SK-MEL-5 (cell line): ENCODE data around the gene MRPL41. TPM values are rescaled to one million over a fixed set of nuclear protein-coding genes. Genes with fewer than 3 reads are reported as not detected.
"Not testable (repeated sequence)": the region's sequence is repeated elsewhere in the genome, so short reads cannot be mapped to it uniquely, and the experiment has no call there.

ENCODE experiments used
- DNase-seq: peaks from one replicate; pipeline ENCODE4 v3.0.0-alpha.2; 2016; ENCODE audit warnings: low read depth, low spot score
- in situ Hi-C: cut with HindIII; loops from 2 replicates; pipeline ENCODE4 v1.10.0; 2016; ENCODE audit warnings: low sequenced_read_pairs, high pct_unique_total_duplicates, low pct_unique_long_range_greater_than_20kb
- total RNA-seq: library from RNA; depleted of rRNA; stranded (reverse); fragments of >200 nt; shearing (Covaris generic); gene quantifications from 2 replicates; pipeline ENCODE4 v1.2.3, GENCODE V29; 2014

MRPL41 gene
- total RNA-seq, 1 experiment from 2014 or later, result 95.9 TPM

- no peak for DNase-seq
- in situ Hi-C loops, result no loop called here
Observed at GRCh38 chr9:137544176-137544760, 7.4 kb upstream of the MRPL41 start.

- in situ Hi-C loops, result no loop called here
- DNase-seq, result no peak
Observed at GRCh38 chr9:137545123-137545522, 6.6 kb upstream of the MRPL41 start.

DNA sequence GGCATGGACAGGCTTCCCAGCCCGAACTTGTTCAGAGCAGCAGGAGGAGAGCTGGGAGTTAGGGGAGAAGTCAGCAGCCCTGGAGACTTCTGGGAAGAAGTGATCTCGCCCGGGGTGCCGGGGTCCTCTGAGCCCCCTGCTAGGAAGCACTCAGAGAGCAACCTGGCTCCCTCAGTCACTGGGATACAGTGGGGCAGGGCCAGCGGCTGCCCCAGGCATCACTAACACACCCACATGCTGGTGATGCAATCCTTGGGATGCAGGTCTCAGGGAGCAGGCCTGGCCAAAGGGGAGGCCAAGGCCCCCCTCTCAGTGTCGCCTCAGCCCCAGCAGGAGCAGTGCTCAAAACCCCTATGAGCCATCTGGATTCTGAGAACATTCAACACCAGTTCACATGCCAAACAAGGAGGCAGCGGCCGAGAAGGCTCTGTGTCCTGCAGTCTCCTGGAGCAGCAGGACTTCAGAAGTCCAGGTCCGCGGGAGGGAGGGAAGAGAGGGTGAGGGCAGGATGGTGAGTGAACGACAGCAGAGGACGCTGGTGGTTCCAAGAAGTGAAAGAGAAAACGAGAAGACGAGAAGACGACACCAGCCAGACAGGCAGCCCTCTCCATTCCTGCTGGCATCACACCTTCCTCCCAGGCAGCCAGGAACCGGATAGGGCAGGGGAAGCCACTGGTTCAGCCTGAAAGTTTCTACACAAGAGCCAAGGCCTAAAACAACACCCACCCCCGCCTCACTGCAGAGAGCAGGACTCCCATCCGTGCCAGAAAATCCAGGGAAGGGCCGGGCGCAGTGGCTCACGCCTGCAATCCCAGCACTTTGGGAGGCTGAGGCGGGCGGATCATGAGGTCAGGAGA lies 3.8 kb upstream of the MRPL41 start:
- in situ Hi-C loops, result no loop called here

GRCh38 chr9:137550231-137550621 lies 1.5 kb upstream of the MRPL41 start, which contains the start of gene PNPLA7:
Gene PNPLA7, minus strand, starts transcription at chr9:137550402. Its CDS starts 205 bp downstream, at chr9:137550197.
- in situ Hi-C loops, result no loop called here

More for the DNA sequence above, 3.8 kb upstream of the MRPL41 start:
- DNase-seq, result no peak

DNA sequence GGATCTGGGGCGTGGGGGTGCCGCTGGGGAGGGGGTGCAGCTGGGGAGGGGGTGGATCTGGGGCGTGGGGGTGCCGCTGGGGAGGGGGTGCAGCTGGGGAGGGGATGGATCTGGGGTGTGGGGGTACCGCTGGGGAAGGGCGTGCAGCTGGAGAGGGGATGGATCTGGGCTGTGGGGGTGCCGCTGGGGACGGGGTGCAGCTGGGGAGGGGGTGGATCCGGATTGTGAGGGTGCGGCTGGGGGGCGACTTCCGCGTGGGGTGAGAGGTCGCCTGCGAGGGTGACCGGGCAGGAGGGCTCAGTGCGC lies 768 bp upstream of the MRPL41 start:
- in situ Hi-C loops, DNase-seq: not testable (repeated sequence)

More at GRCh38 chr9:137550231-137550621, 1.5 kb upstream of the MRPL41 start, which contains the start of gene PNPLA7:
- DNase-seq, result peak; percentile 71

DNA sequence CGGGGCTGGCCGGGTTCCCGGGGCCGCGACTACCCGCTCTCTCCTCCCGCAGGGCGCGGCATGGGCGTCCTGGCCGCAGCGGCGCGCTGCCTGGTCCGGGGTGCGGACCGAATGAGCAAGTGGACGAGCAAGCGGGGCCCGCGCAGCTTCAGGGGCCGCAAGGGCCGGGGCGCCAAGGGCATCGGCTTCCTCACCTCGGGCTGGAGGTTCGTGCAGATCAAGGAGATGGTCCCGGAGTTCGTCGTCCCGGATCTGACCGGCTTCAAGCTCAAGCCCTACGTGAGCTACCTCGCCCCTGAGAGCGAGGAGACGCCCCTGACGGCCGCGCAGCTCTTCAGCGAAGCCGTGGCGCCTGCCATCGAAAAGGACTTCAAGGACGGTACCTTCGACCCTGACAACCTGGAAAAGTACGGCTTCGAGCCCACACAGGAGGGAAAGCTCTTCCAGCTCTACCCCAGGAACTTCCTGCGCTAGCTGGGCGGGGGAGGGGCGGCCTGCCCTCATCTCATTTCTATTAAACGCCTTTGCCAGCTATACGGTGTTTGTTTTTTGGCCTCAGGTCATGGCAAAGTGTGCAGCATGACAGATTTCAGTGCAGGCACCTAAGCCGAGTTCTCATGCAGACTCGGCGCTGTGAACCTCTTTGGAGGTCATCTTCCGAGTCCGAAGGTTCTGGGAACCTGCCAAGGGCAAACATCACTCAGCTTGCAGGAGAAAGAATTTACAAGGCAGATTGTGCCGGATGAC lies 516 bp downstream of the MRPL41 start:
- in situ Hi-C loops, result no loop called here
- DNase-seq, result peak; percentile 19

GRCh38 chr9:137553654-137554053 lies 2.0 kb downstream of the MRPL41 start:
- DNase-seq, in situ Hi-C loops: not testable (repeated sequence)

DNA sequence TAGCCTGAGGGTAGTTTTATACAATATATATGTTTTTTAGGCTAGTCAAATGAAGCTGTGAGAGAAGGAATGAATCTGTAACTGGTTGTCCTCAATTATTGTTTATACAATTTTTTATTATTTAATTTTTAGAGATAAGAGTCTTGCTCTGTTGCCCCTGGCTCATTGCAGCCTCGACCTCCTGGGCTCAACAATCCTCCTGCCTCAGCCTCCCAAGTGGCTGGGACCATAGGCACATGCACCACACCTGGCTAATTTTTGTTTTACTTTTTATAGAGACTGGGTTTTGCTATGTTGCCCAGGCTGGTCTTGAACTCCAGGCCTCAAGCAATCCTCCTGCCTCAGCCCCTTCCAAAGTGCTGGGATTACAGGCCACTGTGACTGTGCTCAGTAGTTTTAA lies 2.7 kb downstream of the MRPL41 start:
- in situ Hi-C loops, result no loop called here
- no peak for DNase-seq

DNA sequence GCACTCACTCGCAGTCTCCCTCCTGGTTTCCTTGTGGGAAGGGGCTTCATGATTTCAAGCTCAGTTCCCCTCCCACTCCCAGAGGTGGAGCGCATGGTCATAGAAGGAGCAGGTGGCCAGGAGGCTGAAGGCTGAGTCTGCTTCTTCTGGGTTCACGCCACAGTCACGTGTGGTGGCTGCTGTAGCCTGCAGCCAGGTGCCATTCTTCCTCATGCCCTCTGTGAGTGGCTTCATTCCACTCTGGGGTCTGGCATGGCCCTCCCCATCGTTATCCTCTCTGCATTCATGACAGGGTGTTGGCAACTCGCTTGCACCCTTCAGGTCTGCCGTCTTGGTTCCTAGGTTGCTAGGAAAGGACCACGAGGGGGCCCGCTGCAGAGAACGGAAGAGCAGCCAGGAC lies 3.5 kb downstream of the MRPL41 start:
- in situ Hi-C loops, result no loop called here
- DNase-seq, result no peak

- in situ Hi-C loops, result no loop called here
- DNase-seq, result no peak
Observed at GRCh38 chr9:137556069-137556838, 4.6 kb downstream of the MRPL41 start.

- in situ Hi-C loops, result no loop called here
- DNase-seq, result no peak
Observed at GRCh38 chr9:137558127-137558526, 6.4 kb downstream of the MRPL41 start.

- DNase-seq, result no peak
- in situ Hi-C loops, result no loop called here
Observed at GRCh38 chr9:137564134-137564533, 12.5 kb downstream of the MRPL41 start.

DNA sequence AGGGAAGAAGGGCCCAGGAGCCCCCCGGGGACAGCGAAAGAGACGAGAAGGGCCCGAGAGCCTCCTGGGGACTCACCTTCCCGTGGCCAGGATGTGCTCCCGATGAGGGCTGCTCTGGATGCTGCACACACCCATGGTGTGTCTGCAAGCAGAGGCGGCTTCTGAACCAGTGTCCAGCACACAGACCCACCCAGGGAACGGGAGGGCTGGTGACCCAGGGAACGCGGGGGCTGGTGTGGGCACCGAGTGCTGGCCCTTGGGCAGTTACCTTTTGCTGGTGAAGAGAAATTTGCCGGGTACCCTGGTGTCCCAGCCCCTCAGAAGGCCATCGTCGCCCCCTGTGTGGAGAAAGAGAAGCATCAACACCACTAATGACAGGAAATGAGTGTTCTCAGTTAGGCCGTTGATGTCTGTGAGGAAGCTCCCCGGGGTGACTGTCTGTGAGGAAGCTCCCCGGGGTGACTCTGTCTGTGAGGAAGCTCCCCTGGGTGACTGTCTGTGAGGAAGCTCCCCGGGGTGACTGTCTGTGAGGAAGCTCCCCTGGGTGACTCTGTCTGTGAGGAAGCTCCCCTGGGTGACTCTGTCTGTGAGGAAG lies 13.2 kb downstream of the MRPL41 start:
- in situ Hi-C loops, result no loop called here
- DNase-seq, result no peak

DNA sequence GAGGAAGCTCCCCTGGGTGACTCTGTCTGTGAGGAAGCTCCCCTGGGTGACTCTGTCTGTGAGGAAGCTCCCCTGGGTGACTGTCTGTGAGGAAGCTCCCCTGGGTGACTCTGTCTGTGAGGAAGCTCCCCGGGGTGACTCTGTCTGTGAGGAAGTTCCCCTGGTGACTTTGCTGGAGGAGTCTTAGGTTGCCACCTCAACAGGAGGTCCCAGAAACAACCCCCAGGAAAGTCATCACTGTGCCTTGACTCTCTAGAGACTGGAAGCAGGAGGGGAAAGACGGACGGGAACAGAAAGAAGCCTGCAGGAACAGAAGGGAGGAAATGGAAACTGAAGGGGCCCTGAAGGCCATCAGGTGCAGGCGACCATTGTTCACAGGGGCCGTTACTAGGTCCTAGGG lies 16.8 kb downstream of the MRPL41 start:
- DNase-seq, in situ Hi-C loops: not testable (repeated sequence)

DNA sequence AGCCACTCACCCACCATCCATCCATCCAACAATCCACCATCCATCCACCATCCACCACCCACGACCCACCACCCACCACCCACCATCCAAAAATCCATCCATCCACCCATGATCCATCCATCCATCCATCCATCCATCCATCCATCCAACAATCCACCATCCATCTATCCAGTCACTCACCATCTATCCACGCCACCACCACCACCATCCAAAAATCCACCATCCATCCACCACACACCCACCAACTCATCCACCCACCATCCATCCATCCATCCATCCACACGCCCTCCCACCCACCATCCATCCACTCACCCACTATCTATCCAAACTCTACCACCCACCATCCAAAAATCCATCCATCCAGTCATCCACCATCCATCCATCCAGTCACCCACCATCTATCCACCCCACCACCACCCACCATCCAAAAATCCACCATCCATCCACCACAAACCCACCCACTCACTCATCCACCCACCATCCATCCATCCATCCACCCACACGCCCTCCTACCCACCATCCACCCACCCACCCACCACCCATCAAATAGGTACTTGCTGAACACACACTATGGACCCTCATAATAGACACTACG lies 18.0 kb downstream of the MRPL41 start:
- DNase-seq, result no peak
- in situ Hi-C loops, result no loop called here

DNA sequence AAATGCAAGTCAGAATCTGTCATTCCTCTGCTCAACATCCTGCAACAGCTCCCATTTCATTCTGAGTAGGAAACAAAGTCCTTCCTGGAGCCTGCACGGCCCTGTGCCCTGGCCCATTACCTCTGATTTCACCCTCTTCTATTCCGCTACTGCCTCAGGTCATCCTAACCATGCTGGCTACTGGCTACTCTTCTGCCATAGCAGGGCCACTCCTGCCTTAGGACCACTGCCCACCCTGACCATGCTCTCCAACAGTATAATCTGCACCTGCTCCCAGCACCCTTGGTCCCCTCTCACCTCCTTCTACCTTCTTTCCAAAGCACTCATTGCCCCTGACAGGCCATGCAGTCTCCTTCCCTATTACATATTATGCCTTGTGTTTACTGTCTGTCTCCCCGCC lies 18.9 kb downstream of the MRPL41 start:
- no peak for DNase-seq
- in situ Hi-C loops, result no loop called here

DNA sequence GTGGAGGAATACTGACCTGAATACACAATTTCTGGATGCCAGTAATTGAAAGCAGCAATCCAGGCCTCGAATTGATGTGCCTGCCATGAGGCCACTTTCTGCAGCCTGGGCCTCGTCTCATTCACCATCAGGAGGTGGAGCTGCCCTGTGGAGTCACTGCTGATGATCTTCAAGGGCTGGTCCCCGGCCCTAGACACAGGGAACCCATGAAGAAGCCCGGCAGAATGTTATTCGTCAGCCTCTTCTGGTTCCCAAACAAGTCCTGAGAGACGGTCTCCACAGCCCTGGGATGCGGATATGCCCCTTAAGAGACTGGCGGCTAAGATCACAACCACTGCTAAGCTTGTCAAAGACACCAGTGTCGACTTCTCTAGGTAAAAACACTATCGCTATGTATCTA lies 22.5 kb downstream of the MRPL41 start:
- no peak for DNase-seq
- in situ Hi-C loops, result no loop called here
